ENCODE results near the gene C19orf85.
A peak's percentile ranks its signal among the peaks of the same experiment; 100 is the strongest.
"Not testable (repeated sequence)": the region's sequence is repeated elsewhere in the genome, so short reads cannot be mapped to it uniquely, and the experiment has no call there.

The C19orf85 gene

DNA sequence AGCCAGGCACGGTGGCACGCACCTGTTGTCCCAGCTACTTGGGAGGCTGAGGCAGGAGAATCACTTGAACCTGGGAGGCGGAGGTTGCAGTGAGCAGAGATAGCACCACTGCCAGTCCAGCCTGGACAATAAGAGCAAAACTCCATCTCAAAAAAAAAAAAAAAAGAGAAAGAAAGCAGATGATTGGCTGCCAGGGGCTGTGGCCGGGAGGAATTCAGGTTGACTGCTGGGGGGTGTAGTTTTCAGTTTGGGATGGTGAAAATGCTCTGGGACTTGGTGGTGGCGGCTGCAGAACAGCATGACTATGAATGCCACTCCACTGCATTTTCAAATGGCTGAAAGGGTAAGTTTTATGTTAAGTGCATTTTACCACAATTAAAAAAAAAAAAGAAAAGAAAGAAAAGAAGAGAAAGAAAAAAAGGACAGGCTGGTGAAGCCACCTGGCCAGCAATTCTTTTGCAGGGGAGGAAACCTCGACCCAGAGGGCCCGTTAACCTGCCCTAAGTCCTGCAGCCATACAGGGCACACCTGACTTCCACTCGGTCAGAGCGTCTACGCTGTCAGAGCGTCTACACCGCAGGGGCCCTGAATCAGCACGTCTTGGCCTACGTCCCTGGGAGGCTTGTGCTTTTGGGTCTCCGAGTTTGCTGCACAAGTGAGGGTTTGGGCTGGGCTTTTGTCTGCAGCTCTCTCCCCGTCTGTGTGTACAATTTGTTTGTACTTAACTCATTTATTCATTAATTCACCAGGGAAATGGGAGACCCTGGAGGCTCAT lies 6.7 kb downstream of the C19orf85 start:
- DNase-seq, result no peak

DNA sequence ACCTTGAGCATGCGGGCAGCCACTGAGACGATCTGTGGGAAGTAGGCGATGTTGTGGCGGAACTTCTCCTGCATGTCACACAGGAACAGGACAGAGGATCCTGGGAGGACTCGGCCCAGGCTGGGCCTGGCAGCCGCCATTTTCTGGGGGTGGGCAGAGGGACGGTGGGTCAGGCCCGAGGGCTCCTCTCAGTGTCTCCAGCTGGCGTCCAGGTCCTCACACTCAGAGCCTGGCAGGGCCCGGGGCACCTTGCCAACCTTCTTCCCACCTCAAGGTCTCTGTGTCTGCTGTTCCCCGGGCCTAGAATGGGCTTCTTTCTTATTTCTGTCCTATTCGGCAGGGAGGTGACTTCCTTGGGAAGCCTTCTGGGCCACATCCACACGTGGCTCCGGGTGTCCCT lies 8.2 kb downstream of the C19orf85 start:
- DNase-seq, result no peak

DNA sequence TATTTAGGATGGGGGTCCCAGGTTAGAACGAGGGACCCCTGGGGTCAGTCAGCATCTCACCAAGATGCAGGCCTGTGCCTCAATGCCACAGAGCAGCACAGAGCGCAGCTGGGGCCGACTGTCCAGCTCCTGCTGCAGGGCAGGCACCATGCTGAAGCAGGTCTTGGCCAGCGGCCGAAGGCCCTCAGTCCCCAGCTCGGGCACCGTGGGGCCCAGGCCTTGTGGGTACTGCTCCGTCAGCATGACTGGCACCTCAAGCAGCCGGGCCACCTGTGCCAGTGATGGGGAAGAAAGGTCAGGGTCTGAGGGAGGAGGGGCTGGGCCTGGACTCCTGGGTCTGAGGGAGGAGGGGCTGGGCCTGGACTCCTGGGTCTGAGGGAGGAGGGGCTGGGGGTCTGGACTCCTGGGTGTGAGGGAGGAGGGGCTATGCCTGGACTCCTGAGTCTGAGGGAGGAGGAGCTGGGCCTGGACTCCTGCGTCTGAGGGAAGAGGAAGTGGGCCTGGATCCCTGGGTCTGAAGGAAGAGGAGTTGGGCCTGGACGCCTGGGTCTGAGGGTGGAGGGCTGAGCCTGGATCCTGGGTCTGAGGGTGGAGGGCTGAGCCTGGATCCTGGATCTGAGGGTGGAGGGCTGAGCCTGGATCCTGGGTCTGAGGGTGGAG lies 8.8 kb downstream of the C19orf85 start:
- no peak for DNase-seq

DNA sequence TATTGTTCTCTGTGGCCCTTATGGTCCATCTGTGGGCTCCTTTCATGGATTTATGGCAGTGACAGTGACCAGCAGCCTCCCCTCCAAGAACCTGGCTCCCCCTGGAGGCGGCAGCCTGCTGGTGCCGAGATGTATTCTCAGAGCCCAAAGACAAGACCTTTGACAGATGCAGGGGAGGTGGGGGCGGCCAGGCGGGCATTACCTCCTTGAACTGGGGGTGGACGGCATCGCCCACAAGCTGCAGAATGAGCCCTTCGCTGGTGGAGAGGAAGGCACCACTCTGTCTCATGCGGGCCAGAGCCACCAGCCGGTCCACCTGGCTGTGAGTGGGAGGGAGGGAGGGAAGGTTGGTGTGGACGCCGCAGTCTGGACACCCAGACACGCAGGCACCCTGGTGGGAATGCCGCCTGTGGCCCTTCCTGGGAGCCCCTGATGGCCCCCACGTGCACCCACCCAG lies 9.7 kb downstream of the C19orf85 start:
- DNase-seq, result no peak

DNA sequence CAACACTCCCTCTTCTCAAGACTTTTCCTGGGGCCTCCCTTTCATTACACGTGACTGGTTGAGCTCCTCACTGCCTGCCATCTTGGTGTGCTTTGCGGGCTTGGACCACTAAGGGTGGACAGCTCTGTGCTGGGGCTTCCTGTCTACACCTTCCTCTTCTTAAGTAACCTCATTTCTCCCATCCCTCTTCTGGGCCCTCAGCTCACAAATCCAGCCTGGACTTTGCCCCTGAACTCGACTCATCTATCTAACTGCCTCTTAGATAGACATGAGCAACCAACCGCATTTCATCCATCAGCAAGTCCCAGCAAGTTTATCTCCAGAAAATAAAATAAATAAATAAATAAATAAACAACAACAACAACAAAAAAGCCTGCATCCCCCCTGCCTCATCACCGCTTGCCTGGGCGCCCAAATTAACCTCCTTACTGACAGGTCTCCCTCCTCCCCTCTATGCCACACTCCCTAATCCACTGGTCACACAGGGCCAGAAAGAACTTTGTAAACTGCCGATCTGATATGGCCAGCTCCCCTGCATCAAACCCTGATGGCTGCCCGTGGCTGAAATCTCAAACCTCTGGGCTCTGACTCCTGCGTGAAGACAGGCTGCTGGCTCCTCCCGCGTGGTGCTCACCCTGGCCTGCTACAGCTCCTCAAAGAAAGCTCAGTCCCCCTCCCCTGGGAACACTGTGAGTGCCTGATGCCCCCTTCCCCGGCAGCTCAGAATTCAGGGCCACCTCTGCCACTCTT lies 10.9 kb downstream of the C19orf85 start:
- no peak for DNase-seq

DNA sequence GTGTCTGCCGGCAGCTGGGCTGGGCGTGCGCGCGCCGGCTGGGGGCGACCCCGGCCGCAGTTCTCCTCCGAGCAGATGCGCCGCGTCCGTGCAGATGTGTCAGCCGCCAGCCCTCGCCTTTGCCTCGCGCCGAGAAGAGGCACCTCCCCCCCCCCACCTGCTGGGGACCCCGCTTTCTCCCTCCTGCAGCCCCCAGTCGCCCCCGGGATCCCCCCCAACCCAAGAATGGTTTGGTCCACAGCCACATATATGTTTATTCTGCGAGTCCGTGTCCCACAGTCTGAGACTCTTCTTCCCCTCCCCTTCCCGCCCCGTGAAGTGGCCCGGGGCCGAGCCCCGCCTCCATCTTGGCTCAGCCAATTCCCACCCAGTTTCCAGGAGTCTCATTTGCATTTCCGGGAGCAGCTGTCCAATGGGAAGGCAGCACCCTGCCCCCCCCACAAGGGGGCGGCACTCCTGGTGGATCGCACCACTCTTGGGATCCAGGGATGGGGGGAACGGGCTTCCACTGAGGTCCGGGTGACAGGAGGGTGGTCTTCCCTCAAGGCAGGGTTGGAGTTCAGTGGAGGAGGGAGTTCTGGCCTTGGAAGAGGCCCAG lies 11.7 kb downstream of the C19orf85 start:
- DNase-seq, result peak; percentile 94

DNA sequence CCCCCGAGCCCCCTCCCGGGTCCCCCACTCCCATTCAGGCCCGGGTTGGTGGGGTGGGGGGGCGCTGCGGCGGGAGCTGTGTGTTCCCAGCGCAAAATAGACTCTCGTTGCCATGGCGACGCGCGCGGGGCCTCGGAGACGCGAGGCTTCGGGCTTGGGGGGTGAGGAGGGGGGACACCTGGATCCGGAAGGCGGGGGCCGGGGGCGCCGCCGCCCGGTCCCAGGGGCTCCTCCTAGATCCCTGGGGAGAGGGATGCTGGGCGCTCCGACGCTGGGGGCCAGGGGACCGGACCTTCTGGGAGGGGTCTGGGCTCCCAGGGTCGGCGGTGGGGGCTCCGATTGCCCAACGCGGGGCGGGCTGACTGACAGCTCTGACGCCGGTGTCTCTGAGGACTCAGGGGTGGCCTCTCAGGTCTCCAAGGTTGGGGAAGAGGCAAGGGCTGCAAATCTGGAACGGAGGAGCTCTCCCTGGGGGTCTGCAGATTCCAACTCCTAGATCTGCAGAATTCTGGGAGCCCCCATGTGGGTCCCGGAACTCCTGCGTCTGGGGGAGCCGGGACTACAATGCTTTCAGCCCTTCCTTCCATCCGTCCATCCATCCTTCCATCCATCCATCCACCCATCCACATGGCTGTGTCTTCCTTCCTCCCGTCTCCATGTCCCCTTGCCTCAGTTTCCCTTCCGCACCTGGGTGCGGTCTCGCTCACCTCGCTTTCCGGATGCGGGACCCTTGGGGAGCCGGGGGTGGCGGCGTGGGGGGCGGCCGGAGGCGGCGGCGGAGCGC lies 12.4 kb downstream of the C19orf85 start:
- DNase-seq, result peak; percentile 67

DNA sequence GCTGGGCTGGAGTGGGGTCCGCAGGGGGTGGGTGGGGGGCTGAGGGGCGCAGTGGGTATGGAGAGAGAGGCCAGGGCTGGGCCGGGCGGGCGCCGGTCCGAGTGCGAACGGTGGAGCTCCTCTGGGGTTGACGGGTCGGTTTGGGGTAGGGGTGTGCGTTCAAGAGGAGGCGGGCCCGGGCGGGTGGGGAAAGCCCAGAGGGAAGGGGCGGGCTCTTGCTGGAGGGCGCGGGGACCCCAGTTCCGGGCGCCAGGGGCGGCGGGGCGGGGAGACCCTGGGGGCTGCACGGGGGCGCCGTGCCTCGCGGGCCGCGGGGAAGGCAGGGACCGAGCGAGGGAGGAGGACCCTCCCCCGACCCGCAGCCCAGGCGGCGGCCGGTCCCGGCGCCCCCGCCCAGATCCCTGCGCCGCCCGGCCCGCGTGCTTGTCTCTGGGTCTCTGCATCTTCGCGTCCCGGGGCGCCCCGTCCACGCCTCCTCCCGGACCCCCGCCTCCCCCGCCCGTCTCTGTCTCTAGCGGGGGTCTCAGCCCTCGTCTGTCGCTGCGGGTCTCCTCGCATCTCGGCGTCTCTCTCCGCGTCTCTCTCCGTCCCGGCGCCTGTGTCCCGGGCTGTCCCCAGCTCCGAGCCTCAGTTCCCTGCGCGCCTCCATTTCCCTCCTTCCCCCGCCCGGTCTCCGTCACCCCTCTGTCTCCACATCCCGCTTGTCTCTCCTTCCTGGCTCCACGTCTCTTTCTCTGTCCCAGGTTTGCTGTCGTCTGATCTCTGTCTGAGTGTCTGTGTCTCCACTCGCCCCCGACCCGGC lies 13.2 kb downstream of the C19orf85 start:
- DNase-seq, result no peak

DNA sequence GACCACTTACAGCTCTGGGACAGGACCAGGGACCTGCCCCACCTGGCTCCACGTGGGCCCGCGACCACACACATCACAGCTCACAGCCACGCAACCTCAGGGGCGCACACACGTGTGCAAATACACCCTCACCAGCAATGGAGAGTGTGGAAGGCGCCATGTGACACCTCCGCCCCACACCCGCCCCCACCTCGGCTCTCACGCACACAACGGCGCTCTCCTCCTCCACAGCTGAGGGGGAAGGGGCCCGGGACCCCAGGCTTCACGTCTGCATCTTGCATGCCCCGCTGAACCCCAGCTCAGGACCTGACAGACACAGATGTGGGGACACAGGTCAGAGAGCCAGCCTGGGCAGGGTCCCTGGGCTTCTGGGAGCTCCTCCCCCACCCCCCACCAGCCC lies 15.1 kb downstream of the C19orf85 start:
- DNase-seq, result no peak

DNA sequence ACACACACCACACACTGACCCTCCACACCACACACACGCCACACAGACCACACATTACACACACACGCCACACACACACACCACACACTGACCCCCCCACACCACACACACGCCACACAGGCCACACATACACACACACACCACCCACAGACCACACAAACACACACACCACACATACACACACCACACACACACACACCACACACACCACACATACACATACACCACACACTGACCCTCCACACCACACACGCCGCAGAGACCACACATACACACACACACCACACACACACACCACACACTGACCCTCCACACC lies 16.4 kb downstream of the C19orf85 start:
- not testable (repeated sequence) for DNase-seq

DNA sequence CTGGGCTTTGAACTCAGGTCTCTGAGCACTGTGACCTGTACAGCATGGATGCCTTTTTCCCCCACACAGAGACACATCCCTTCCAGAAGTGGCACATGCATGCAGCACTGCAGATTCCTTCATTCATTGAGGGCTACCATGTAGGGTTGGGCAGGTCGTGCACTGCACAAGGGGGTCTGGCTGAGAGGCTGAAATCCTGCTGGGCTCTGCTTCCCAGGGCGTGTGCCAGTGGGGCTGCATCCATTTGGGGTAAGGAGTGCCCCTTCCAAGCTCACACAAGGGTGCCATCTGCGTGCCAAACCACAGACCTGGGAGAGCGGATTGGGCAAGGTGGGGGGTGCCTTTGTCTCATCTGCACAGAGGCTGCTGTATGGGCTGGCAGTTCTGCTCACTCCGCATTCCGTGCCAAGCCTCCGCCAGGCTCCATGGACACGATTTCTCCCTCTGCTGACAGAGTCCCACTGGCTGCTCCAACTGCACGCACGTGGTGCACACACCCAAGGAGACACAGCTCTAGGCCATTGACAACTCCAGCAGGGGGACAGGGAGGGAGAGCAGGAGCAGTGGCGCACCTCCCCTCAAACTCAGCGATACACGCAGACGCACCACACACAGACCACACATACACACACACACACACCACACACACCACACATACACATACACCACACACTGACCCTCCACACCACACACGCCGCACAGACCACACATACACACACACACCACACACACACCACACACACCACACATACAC lies 17.0 kb downstream of the C19orf85 start:
- DNase-seq, result no peak

DNA sequence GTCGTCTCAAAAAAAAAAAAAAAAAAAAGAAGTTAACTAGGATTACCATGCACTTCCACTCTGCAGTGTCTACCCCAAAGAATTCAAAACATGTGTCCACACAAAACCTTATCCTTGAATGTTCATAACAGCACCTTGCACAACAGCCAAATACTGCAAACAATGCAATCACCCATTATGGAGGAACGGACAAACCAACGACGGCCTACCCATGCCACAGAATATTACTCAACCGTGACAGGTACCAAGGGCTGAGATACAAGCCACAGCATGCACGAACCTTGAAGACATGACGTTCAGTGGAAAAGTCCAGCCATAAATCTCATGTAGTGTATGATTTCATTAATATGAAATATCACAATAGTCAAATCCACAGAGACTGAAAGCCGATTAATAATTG lies 18.5 kb downstream of the C19orf85 start:
- no peak for DNase-seq

DNA sequence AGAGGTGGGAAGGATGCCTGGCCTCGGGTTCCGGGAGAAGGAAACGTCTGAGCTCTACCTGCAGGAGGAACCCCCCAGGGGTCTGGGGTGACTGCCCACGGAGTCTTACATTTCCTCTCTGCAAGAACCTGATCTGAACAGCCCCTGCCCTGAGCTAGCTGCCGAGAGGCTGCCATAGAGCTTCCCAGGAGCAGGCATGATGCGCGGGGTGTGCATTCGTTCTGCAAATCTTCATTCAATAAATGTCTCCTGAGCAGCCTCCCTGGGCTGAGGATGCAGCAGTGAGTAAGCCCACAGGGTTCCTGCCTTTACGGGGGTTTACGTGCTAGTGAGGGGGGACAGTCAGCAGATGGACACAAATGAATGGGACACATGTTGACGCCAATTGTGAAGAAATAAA lies 19.9 kb downstream of the C19orf85 start:
- DNase-seq, result no peak

DNA sequence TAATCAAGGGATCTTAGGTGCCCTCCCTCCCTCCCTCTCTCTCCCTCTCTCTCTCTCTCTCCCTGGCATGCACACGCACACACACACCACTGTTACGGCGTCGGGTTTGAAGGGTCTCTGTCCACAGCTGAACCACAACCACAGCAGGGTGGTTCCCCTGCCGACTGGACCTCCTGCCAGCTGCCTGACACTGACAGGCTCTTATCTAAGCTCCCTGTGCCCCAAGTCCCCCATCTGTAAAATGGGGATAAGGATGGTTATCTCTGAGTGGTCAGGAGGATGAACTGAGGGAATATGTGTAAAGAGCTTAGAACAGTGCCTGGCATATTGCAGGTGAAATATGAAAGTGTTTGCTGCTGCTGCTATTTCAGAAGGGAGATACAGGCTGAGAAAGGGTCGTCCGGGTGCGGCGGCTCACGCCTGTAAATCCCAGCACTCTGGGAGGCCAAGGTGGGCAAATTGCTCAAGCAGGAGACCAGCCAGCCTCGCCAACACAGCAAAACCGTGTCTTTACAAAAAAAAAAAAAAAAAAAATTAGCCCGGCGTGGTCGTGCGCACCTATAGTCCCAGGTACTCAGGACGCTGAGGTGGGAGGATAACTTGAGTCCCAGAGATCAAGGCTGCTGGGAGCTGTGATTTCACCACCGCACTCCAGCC lies 20.6 kb downstream of the C19orf85 start:
- DNase-seq, result no peak

DNA sequence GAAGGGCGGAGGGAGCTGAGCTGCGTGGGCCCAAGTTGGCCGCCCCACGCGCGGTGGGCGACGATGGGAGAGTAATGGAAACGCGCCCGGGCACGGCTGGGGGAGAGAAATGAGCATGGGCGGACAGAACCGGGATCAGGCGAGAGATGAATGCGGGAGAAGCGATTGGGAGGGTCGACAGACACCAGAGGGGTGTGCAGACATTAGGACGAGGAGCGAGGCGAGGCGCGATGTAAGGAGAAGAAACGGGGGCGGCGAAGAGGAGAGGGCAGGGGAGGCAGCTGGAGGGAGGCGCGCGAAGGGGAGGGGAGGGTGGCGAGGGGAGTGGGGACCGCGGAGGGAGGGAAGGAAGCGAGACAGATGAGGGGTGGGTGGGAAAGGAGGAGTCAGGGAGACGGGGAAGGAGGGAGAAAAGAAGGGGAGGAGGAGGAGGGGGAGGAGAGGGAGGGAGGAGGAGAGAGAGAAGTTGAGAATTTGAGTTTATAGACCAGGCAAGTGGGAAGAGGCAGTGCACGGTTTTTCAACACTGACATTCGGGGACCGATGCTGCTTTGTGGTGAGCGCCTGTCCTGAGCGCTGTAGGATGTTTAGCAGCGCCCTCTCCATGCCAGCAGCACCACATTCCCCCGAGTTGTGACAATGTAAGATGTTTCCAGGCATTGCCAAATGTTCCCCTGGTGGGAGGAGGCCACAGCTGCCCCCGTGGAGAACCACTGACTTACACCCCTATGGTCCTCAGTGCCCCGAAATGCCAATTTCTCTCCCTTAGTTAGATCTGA lies 21.3 kb downstream of the C19orf85 start, which contains the start of gene SHISA7:
Gene SHISA7 (minus strand): TSS at position 256 of the 779 bp plus-strand sequence. CDS start 437 bp downstream, outside the sequence.
- no peak for DNase-seq

DNA sequence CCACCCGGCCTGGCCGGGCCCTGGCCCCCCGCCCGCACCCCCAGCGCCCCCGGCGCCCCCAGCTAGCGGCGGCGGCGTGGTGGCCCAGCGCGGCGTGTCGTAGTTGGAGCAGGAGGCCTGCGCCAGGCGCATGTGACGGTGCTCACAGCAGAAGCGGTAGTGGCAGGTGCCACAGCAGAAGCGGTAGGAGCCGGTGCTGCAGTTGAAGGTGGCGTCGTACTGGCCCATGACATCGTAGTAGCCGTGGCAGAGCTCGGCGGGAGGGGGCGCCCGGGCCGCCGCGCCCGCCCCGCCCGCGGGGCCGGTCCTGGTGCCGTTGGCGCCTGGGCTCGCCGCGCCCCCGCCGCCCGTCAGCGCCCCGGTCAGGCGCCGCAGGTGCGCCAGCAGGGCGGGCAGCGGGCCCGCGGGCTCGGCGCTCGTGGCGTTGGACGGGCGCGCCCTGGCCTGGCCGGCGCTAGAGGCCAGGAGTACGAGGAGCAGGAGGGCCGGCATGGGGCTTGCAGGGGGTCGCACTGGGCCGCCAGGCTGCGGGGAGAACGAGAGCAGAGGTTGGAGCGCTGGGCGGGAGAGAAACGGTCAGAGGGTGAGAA lies 22.1 kb downstream of the C19orf85 start:
- DNase-seq, result no peak

DNA sequence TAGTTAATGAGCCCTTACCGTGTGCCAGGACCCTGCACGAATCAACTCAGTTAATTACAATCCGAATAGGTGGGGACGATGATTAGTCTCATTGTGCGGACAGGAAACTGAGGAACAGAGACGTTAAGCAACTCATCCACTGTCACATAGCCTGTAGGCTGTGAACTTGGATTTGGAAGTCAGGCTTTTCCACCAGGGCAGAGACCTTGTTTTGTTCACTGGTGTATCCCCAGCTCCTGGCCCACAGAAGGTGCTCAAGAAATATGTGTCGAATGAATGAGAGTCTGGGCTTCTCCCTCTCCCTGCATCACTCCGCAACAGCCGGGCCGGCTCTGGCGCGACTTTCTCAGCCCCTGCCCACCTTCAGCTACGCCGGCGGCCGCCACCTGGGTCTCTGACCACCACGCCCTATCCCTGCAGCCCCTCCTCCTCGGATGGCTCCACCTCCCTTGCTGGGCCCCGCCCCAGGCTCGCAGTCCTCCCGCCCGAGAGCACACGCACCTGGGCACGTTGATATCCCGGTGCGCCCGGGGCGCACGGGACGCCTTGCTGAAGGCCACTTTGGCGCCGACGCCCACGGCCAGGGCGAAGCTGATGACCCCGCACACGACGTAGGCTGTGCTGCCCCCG lies 22.7 kb downstream of the C19orf85 start:
- DNase-seq, result no peak

DNA sequence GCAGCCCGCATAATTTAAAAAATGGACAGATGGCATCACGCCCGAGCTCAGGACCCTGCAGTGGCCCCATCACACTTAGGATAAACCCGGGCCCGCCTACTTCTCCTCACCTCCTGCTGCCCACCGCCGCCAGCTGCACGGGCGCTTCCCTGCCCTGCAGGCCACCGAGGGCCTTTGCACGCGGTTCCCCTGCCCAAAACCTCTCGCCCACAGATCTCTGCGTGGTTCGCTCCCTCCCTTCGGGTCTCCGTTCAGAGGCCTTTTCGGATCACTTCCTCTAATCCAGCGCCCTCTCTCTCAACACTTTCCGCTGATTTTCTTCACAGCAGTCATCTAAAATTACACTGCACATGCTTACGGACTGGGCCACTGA lies 23.2 kb downstream of the C19orf85 start:
- DNase-seq, result no peak

Data from left hindlimb (tissue), 1 donor.